ENCODE results near the gene SLCO3A1.

The SLCO3A1 gene

GRCh38 chr15:92035961-92036360 is 182.5 kb downstream of the SLCO3A1 start:
- TF ChIP-seq CTCF (IDR thresholded peaks at IDR 0.05; ENCODE audit: low read depth, low read length), result no peak
- no peak overlapping the region for H3K4me3 ChIP-seq (ENCODE audit: low read depth, low read length)

GRCh38 chr15:92037491-92037890 is 184.0 kb downstream of the SLCO3A1 start:
- no peak for TF ChIP-seq CTCF (IDR thresholded peaks at IDR 0.05; ENCODE audit: low read depth, low read length)
- no peak overlapping the region for H3K4me3 ChIP-seq (ENCODE audit: low read depth, low read length)

GRCh38 chr15:92040350-92040749 is 186.8 kb downstream of the SLCO3A1 start:
- no peak for TF ChIP-seq CTCF (IDR thresholded peaks at IDR 0.05; ENCODE audit: low read depth, low read length)
- no peak overlapping the region for H3K4me3 ChIP-seq (ENCODE audit: low read depth, low read length)

- H3K4me3 ChIP-seq (ENCODE audit: low read depth, low read length), result no peak overlapping the region
- no peak for TF ChIP-seq CTCF (IDR thresholded peaks at IDR 0.05; ENCODE audit: low read depth, low read length)
Measured at GRCh38 chr15:92041371-92041770, 187.9 kb downstream of the SLCO3A1 start.

GRCh38 chr15:92043283-92043682 is 189.8 kb downstream of the SLCO3A1 start:
- H3K4me3 ChIP-seq (ENCODE audit: low read depth, low read length), result no peak overlapping the region
- TF ChIP-seq CTCF (IDR thresholded peaks at IDR 0.05; ENCODE audit: low read depth, low read length), result no peak

- H3K4me3 ChIP-seq (ENCODE audit: low read depth, low read length), result no peak overlapping the region
- TF ChIP-seq CTCF (IDR thresholded peaks at IDR 0.05; ENCODE audit: low read depth, low read length), result no peak
Measured at GRCh38 chr15:92044203-92044909, 190.8 kb downstream of the SLCO3A1 start.

- TF ChIP-seq CTCF (IDR thresholded peaks at IDR 0.05; ENCODE audit: low read depth, low read length), result no peak
- no peak overlapping the region for H3K4me3 ChIP-seq (ENCODE audit: low read depth, low read length)
Measured at GRCh38 chr15:92047900-92048299, 194.4 kb downstream of the SLCO3A1 start.
